Ammon's horn (tissue), 1 donor: ENCODE data around the gene PTPRN2.
"Not testable (repeated sequence)": the region's sequence is repeated elsewhere in the genome, so short reads cannot be mapped to it uniquely, and the experiment has no call there.

Experiments used
- DNase-seq: peaks from one replicate; pipeline ENCODE4 v3.0.0-alpha.2; 2016; ENCODE audit warnings: low spot score

Gene PTPRN2

GRCh38 chr7:158237672-158238335 lies 349.8 kb downstream of the PTPRN2 start:
- no peak for DNase-seq

GRCh38 chr7:158236400-158236799 lies 351.2 kb downstream of the PTPRN2 start:
- no peak for DNase-seq

GRCh38 chr7:158235862-158236261 lies 351.8 kb downstream of the PTPRN2 start:
- DNase-seq: no peak

- no peak for DNase-seq
Observed at GRCh38 chr7:158229945-158230344, 357.7 kb downstream of the PTPRN2 start.

GRCh38 chr7:158228986-158229385 lies 358.6 kb downstream of the PTPRN2 start:
- no peak for DNase-seq

- DNase-seq: no peak
Observed at GRCh38 chr7:158228131-158228530, 359.5 kb downstream of the PTPRN2 start.

- DNase-seq: no peak
Observed at GRCh38 chr7:158227258-158227984, 360.2 kb downstream of the PTPRN2 start.

GRCh38 chr7:158216198-158216597 lies 371.4 kb downstream of the PTPRN2 start:
- DNase-seq: no peak

- DNase-seq: no peak
Observed at GRCh38 chr7:158209435-158209834, 378.2 kb downstream of the PTPRN2 start.

GRCh38 chr7:158206341-158206740 lies 381.3 kb downstream of the PTPRN2 start:
- no peak for DNase-seq

GRCh38 chr7:158204453-158204852 lies 383.2 kb downstream of the PTPRN2 start:
- DNase-seq: no peak

- DNase-seq: not testable (repeated sequence)
Observed at GRCh38 chr7:158203948-158204347, 383.7 kb downstream of the PTPRN2 start.

- DNase-seq: no peak
Observed at GRCh38 chr7:158194365-158194900, 393.2 kb downstream of the PTPRN2 start.

- no peak for DNase-seq
Observed at GRCh38 chr7:158193446-158193845, 394.2 kb downstream of the PTPRN2 start.

GRCh38 chr7:158192956-158193355 lies 394.7 kb downstream of the PTPRN2 start:
- DNase-seq: no peak

GRCh38 chr7:158192184-158192835 lies 395.3 kb downstream of the PTPRN2 start:
- DNase-seq: no peak

GRCh38 chr7:158191671-158192070 lies 396.0 kb downstream of the PTPRN2 start:
- DNase-seq: no peak

- DNase-seq: no peak
Observed at GRCh38 chr7:158190756-158191155, 396.9 kb downstream of the PTPRN2 start.

- DNase-seq: no peak
Observed at GRCh38 chr7:158188676-158189075, 398.9 kb downstream of the PTPRN2 start.

- DNase-seq: no peak
Observed at GRCh38 chr7:158187694-158187994, 400.0 kb downstream of the PTPRN2 start.

- no peak for DNase-seq
Observed at GRCh38 chr7:158186864-158187693, 400.5 kb downstream of the PTPRN2 start.

GRCh38 chr7:158186406-158186805 lies 401.2 kb downstream of the PTPRN2 start:
- no peak for DNase-seq
